CD4-positive, alpha-beta memory T cell (primary cell): ENCODE data around the gene ADPRHL1. TPM values are rescaled to one million over a fixed set of nuclear protein-coding genes. Genes with fewer than 3 reads are reported as not detected.
"Not testable (repeated sequence)": the region's sequence is repeated elsewhere in the genome, so short reads cannot be mapped to it uniquely, and the experiment has no call there.

Experiments
- CTCF ChIA-PET: fragments of 350-600 bp; sonication (Branson Sonifier 250); formaldehyde crosslinking; loops from one replicate; lab custom pipeline; 2021; ENCODE audit warnings: inconsistent platforms; ENCODE audit not compliant: partially characterized antibody; lab: Charles Lee
- POLR2A ChIA-PET: fragments of 350-600 bp; sonication (Branson Sonifier 250); formaldehyde crosslinking; loops from one replicate; lab custom pipeline; 2021; ENCODE audit not compliant: partially characterized antibody; lab: Charles Lee
- DNase-seq, 5 donors: peaks; one replicate each; pipeline versions ENCODE4 v3.0.0 to v3.0.0-alpha.2; 2020 to 2022; ENCODE audit warnings: mixed read lengths in 1 of 5
- H3K27ac ChIP-seq: one replicate; pipeline ENCODE4 v1.7.0; 2013; ENCODE audit warnings: low read depth, low read length
- H3K27me3 ChIP-seq: 2 replicates; pipeline ENCODE4 v1.7.0; 2013; ENCODE audit warnings: mild to moderate bottlenecking, low read length, moderate library complexity; ENCODE audit not compliant: insufficient read depth
- H3K36me3 ChIP-seq: 2 replicates; pipeline ENCODE4 v1.7.0; 2013; ENCODE audit warnings: mild to moderate bottlenecking, low read length, moderate library complexity; ENCODE audit not compliant: insufficient read depth
- H3K4me1 ChIP-seq: 2 replicates; pipeline ENCODE4 v1.7.0; 2013; ENCODE audit warnings: mild to moderate bottlenecking, low read length, moderate library complexity; ENCODE audit not compliant: insufficient read depth
- H3K4me3 ChIP-seq, 2 donors: one replicate each; pipeline ENCODE4 v1.7.0; 2013; ENCODE audit warnings: low read length in 2 of 2, mild to moderate bottlenecking in 1 of 2
- H3K9me3 ChIP-seq, 2 donors: one replicate each; pipeline ENCODE4 v1.7.0; 2013; ENCODE audit warnings: low read length in 2 of 2, control low read depth in 1 of 2; ENCODE audit not compliant: control insufficient read depth in 1 of 2
- H3K27ac Mint-ChIP-seq, 7 donors: one replicate each; pipeline ENCODE4 v1.8.0; 2020 to 2021; ENCODE audit warnings: mixed read lengths in 7 of 7, mild to moderate bottlenecking in 6 of 7, inconsistent platforms in 3 of 7, moderate library complexity in 3 of 7
- H3K27me3 Mint-ChIP-seq, 2 donors: one replicate each; pipeline ENCODE4 v1.8.0; 2020 to 2021; ENCODE audit warnings: mixed read lengths in 2 of 2
- H3K36me3 Mint-ChIP-seq, 2 donors: one replicate each; pipeline ENCODE4 v1.8.0; 2020 to 2021; ENCODE audit warnings: mixed read lengths in 2 of 2, inconsistent platforms in 1 of 2, mild to moderate bottlenecking in 1 of 2
- H3K4me1 Mint-ChIP-seq, 4 donors: one replicate each; pipeline ENCODE4 v1.8.0; 2020 to 2021; ENCODE audit warnings: mixed read lengths in 4 of 4, mild to moderate bottlenecking in 1 of 4
- H3K4me3 Mint-ChIP-seq, 8 donors: one replicate each; pipeline ENCODE4 v1.8.0; 2020 to 2021; ENCODE audit warnings: mixed read lengths in 8 of 8, mild to moderate bottlenecking in 7 of 8, moderate library complexity in 6 of 8, inconsistent platforms in 3 of 8
- H3K9me3 Mint-ChIP-seq, 8 donors: one replicate each; pipeline ENCODE4 v1.8.0; 2020 to 2021; ENCODE audit warnings: mixed read lengths in 8 of 8, mild to moderate bottlenecking in 5 of 8, inconsistent platforms in 3 of 8, moderate library complexity in 1 of 8
- intact Hi-C: fragments of 100-400 bp; cut with micrococcal nuclease; formaldehyde crosslinking; loops from one replicate; pipeline ENCODE4 v1.15.1; 2023
- polyA plus RNA-seq, 2 donors: library from polyadenylated mRNA; unstranded; fragments of 300-500 nt; fragmentation: Illumina TruSeq; gene quantifications; one replicate each; pipeline ENCODE4 v1.2.3, GENCODE V29; 2021
- total RNA-seq, 2 experiments: library from RNA; stranded (reverse); gene quantifications; one replicate each; pipeline ENCODE4 v1.2.3, GENCODE V29; 2021

Gene ADPRHL1
- total and polyA plus RNA-seq, 4 experiments from 2014 or later, result 0.09 to 1.5 (median 1.3) TPM; not detected in 1

- H3K9me3 ChIP-seq, DNase-seq, H3K27ac ChIP-seq, intact Hi-C loops, H3K36me3 ChIP-seq, H3K4me3 Mint-ChIP-seq, H3K27me3 ChIP-seq, H3K4me3 ChIP-seq, H3K4me1 Mint-ChIP-seq, POLR2A ChIA-PET, H3K4me1 ChIP-seq, H3K9me3 Mint-ChIP-seq, CTCF ChIA-PET, H3K27me3 Mint-ChIP-seq: not testable (repeated sequence)
- Mint-ChIP-seq H3K36me3 (peaks cover 3 to 12% of the 10 kb centered on the region in 2 donors), H3K27ac (peak overlapping the region in 1 of 7 donors; percentile 63)
These were observed 2.9 kb downstream of the ADPRHL1 start for GRCh38 chr13:113450348-113450744.

- Histone ChIP-seq H3K4me3 (no peak overlapping the region), H3K27me3 (no peaks in the 10 kb centered on the region), H3K27ac (no peak overlapping the region), H3K4me1 (no peaks in the 10 kb centered on the region), H3K36me3 (no peaks in the 10 kb centered on the region), H3K9me3 (no peaks in the 10 kb centered on the region)
- no peaks in the 10 kb centered on the region for H3K9me3 Mint-ChIP-seq
- DNase-seq, result no peak
- no peaks in the 10 kb centered on the region for H3K27me3 Mint-ChIP-seq
- H3K4me1 Mint-ChIP-seq, result peaks cover 0 to 4% (median 0%) of the 10 kb centered on the region in 4 donors
- peak overlapping the region in 2 of 7 donors; percentile 68 to 81 for H3K27ac Mint-ChIP-seq
- ChIA-PET CTCF (no interaction called here), POLR2A (no interaction called here)
- intact Hi-C loops, result loop anchor here (2.0 kb wide), 1 partner anchor 241 kb away; the partner anchor contains the start of genes CUL4A and PCID2
- peaks cover 1 to 11% of the 10 kb centered on the region in 2 donors for H3K36me3 Mint-ChIP-seq
- H3K4me3 Mint-ChIP-seq, result peak overlapping the region in 3 of 8 donors; percentile 40 to 65 (median 65)
These were observed 3.5 kb downstream of the ADPRHL1 start for GRCh38 chr13:113449693-113450347.

GRCh38 chr13:113448885-113449692 is 4.2 kb downstream of the ADPRHL1 start:
- Mint-ChIP-seq H3K27ac (peak overlapping the region in 3 of 7 donors; percentile 3 to 81 (median 68)), H3K27me3 (no peaks in the 10 kb centered on the region), H3K36me3 (peaks cover 1 to 9% of the 10 kb centered on the region in 2 donors), H3K4me1 (peaks cover 0 to 4% (median 0%) of the 10 kb centered on the region in 4 donors), H3K4me3 (peak overlapping the region in 4 of 8 donors; percentile 9 to 65 (median 60)), H3K9me3 (no peaks in the 10 kb centered on the region)
- no peaks in the 10 kb centered on the region for H3K27me3 ChIP-seq
- H3K27ac ChIP-seq, result no peak overlapping the region
- H3K9me3 ChIP-seq, result no peaks in the 10 kb centered on the region
- POLR2A ChIA-PET, result no interaction called here
- H3K4me3 ChIP-seq, result no peak overlapping the region
- DNase-seq, result peak; percentile 19 to 90 (median 54)
- H3K36me3 ChIP-seq, result no peaks in the 10 kb centered on the region
- intact Hi-C loops, result loop anchor here (2.0 kb wide), 1 partner anchor 240 kb away; the partner anchor contains the start of genes CUL4A and PCID2
- H3K4me1 ChIP-seq, result no peaks in the 10 kb centered on the region
- CTCF ChIA-PET, result no interaction called here

GRCh38 chr13:113448545-113448884 is 4.8 kb downstream of the ADPRHL1 start:
- Histone ChIP-seq H3K4me1 (no peaks in the 10 kb centered on the region), H3K27ac (no peak overlapping the region), H3K4me3 (no peak overlapping the region), H3K27me3 (no peaks in the 10 kb centered on the region), H3K9me3 (no peaks in the 10 kb centered on the region), H3K36me3 (no peaks in the 10 kb centered on the region)
- Mint-ChIP-seq H3K4me1 (peaks cover 0 to 4% (median 0%) of the 10 kb centered on the region in 4 donors), H3K9me3 (no peaks in the 10 kb centered on the region), H3K36me3 (peaks cover 0 to 4% of the 10 kb centered on the region in 2 donors), H3K4me3 (peak overlapping the region in 3 of 8 donors; percentile 56 to 65 (median 65)), H3K27ac (peak overlapping the region in 3 of 7 donors; percentile 3 to 81 (median 59)), H3K27me3 (no peaks in the 10 kb centered on the region)
- intact Hi-C loops, result loop anchor here (2.0 kb wide), 1 partner anchor 240 kb away; the partner anchor contains the start of genes CUL4A and PCID2
- DNase-seq, result no peak
- ChIA-PET POLR2A (no interaction called here), CTCF (no interaction called here)

- CTCF ChIA-PET, result no interaction called here
- H3K36me3 Mint-ChIP-seq, result peaks cover 0 to 5% of the 10 kb centered on the region in 2 donors
These were observed 5.7 kb downstream of the ADPRHL1 start for GRCh38 chr13:113447596-113447995.

GRCh38 chr13:113446488-113446854 is 6.8 kb downstream of the ADPRHL1 start:
- ChIA-PET POLR2A (no interaction called here), CTCF (no interaction called here)
- Mint-ChIP-seq H3K4me3 (no peak overlapping the region), H3K9me3 (peaks cover 0 to 5% (median 0%) of the 10 kb centered on the region in 8 donors), H3K36me3 (peaks cover 3 to 6% of the 10 kb centered on the region in 2 donors), H3K4me1 (peaks cover 0 to 4% (median 0%) of the 10 kb centered on the region in 4 donors), H3K27ac (no peak overlapping the region), H3K27me3 (no peaks in the 10 kb centered on the region)
- intact Hi-C loops, result no loop called here
- H3K27me3 ChIP-seq, result no peaks in the 10 kb centered on the region
- no peak overlapping the region for H3K4me3 ChIP-seq
- H3K9me3 ChIP-seq, result no peaks in the 10 kb centered on the region
- no peak for DNase-seq
- H3K36me3 ChIP-seq, result no peaks in the 10 kb centered on the region
- H3K4me1 ChIP-seq, result no peaks in the 10 kb centered on the region
- no peak overlapping the region for H3K27ac ChIP-seq

More at GRCh38 chr13:113447596-113447995, 5.7 kb downstream of the ADPRHL1 start:
- H3K9me3 Mint-ChIP-seq, result peaks cover 0 to 3% (median 0%) of the 10 kb centered on the region in 8 donors
- no peak overlapping the region for H3K27ac Mint-ChIP-seq
- no peaks in the 10 kb centered on the region for H3K4me1 ChIP-seq
- no peaks in the 10 kb centered on the region for H3K9me3 ChIP-seq
- no peaks in the 10 kb centered on the region for H3K27me3 Mint-ChIP-seq
- no peaks in the 10 kb centered on the region for H3K36me3 ChIP-seq
- no peak overlapping the region for H3K4me3 Mint-ChIP-seq
- H3K27me3 ChIP-seq, result no peaks in the 10 kb centered on the region
- POLR2A ChIA-PET, result no interaction called here
- H3K4me1 Mint-ChIP-seq, result peaks cover 0 to 4% (median 0%) of the 10 kb centered on the region in 4 donors
- no peak overlapping the region for H3K4me3 ChIP-seq
- no peak overlapping the region for H3K27ac ChIP-seq
- intact Hi-C loops, result no loop called here
- no peak for DNase-seq

GRCh38 chr13:113445791-113446487 is 7.3 kb downstream of the ADPRHL1 start:
- ChIA-PET POLR2A (no interaction called here), CTCF (no interaction called here)
- Histone ChIP-seq H3K27me3 (no peaks in the 10 kb centered on the region), H3K4me1 (no peaks in the 10 kb centered on the region), H3K9me3 (no peaks in the 10 kb centered on the region), H3K4me3 (no peak overlapping the region), H3K36me3 (no peaks in the 10 kb centered on the region), H3K27ac (no peak overlapping the region)
- H3K27me3 Mint-ChIP-seq, result no peaks in the 10 kb centered on the region
- H3K9me3 Mint-ChIP-seq, result peaks cover 0 to 10% (median 3%) of the 10 kb centered on the region in 8 donors
- intact Hi-C loops, result no loop called here
- H3K4me1 Mint-ChIP-seq, result peaks cover 0 to 4% (median 0%) of the 10 kb centered on the region in 4 donors
- H3K4me3 Mint-ChIP-seq, result no peak overlapping the region
- peaks cover 3 to 6% of the 10 kb centered on the region in 2 donors for H3K36me3 Mint-ChIP-seq
- DNase-seq, result no peak
- H3K27ac Mint-ChIP-seq, result no peak overlapping the region
